SK-N-SH treated with all-trans-retinoic acid at 6 μM for 48 hours (cell line): ENCODE results near the gene IFI27.

Experiments used
- ATAC-seq: fragments of 200-7000 bp; cut with Tn5 transposase; 3 replicates; pipeline ENCODE4 v1.9.1; 2020; ENCODE audit warnings: mild to moderate bottlenecking, moderate library complexity
- BACH2 ChIP-seq: fragments of 250-450 bp; sonication (Bioruptor Pico); IDR thresholded peaks from 2 replicates; pipeline ENCODE4 v1.9.0; 2021; ENCODE audit warnings: mild to moderate bottlenecking, borderline replicate concordance
- CREB5 ChIP-seq: fragments of 250-450 bp; sonication (Bioruptor Pico); IDR thresholded peaks from 2 replicates; pipeline ENCODE4 v1.5.1; 2020; ENCODE audit warnings: low read depth, mild to moderate bottlenecking, moderate library complexity
- CSDC2 ChIP-seq: fragments of 250-450 bp; sonication (Bioruptor Pico); IDR thresholded peaks from 2 replicates; pipeline ENCODE4 v1.5.0; 2020; ENCODE audit warnings: mild to moderate bottlenecking, moderate library complexity
- CSRNP3 ChIP-seq: fragments of 250-450 bp; sonication (Bioruptor Pico); IDR thresholded peaks from 2 replicates; pipeline ENCODE4 v1.5.1; 2021; ENCODE audit warnings: mild to moderate bottlenecking, moderate library complexity
- ESRRG ChIP-seq: fragments of 250-450 bp; sonication (Bioruptor Pico); IDR thresholded peaks from 2 replicates; pipeline ENCODE4 v1.6.1; 2021; ENCODE audit warnings: mild to moderate bottlenecking
- GLIS3 ChIP-seq: fragments of 250-450 bp; sonication (Bioruptor Pico); IDR thresholded peaks from 2 replicates; pipeline ENCODE4 v1.5.0; 2020; ENCODE audit warnings: mild to moderate bottlenecking, moderate library complexity
- ISL1 ChIP-seq: fragments of 250-450 bp; sonication (Bioruptor Pico); IDR thresholded peaks from 2 replicates; pipeline ENCODE4 v2.1.2; 2022; ENCODE audit warnings: mild to moderate bottlenecking, moderate library complexity
- OSR1 ChIP-seq: fragments of 250-450 bp; sonication (Bioruptor Pico); IDR thresholded peaks from 2 replicates; pipeline ENCODE4 v1.8.0; 2022; ENCODE audit warnings: moderate library complexity, mild to moderate bottlenecking, inconsistent platforms
- RARB ChIP-seq: fragments of 250-450 bp; sonication (Bioruptor Pico); IDR thresholded peaks from 2 replicates; pipeline ENCODE4 v1.8.0; 2021; ENCODE audit warnings: mild to moderate bottlenecking, moderate library complexity
- SNAI2 ChIP-seq: fragments of 250-450 bp; sonication (Bioruptor Pico); IDR thresholded peaks from 2 replicates; pipeline ENCODE4 v1.5.0; 2020; ENCODE audit warnings: mild to moderate bottlenecking, moderate library complexity
- TCF4 ChIP-seq: fragments of 250-450 bp; sonication (Bioruptor Pico); IDR thresholded peaks from 2 replicates; pipeline ENCODE4 v1.8.0; 2021; ENCODE audit warnings: mild to moderate bottlenecking, moderate library complexity, borderline replicate concordance
- TOX ChIP-seq: fragments of 250-450 bp; sonication (Bioruptor Pico); IDR thresholded peaks from 2 replicates; pipeline ENCODE4 v1.8.0; 2021; ENCODE audit warnings: mild to moderate bottlenecking, moderate library complexity, borderline replicate concordance
- ZC3H10 ChIP-seq: fragments of 250-450 bp; sonication (Bioruptor Pico); IDR thresholded peaks from 2 replicates; pipeline ENCODE4 v1.5.1; 2021; ENCODE audit warnings: mild to moderate bottlenecking, moderate library complexity
- ZFP3 ChIP-seq: fragments of 250-450 bp; sonication (Bioruptor Pico); IDR thresholded peaks from 2 replicates; pipeline ENCODE4 v1.5.0; 2020; ENCODE audit warnings: mild to moderate bottlenecking, moderate library complexity
- ZFP30 ChIP-seq: fragments of 450-650 bp; formaldehyde crosslinking; IDR thresholded peaks from 2 replicates; pipeline ENCODE4 v1.5.0; 2022; ENCODE audit warnings: mild to moderate bottlenecking, moderate library complexity
- ZNF565 ChIP-seq: fragments of 450-650 bp; formaldehyde crosslinking; conservative IDR thresholded peaks from 2 replicates; pipeline ENCODE4 v1.5.0; 2020; ENCODE audit warnings: low read depth, mild to moderate bottlenecking, moderate library complexity
- ZNF70 ChIP-seq: fragments of 450-650 bp; formaldehyde crosslinking; IDR thresholded peaks from 2 replicates; pipeline ENCODE4 v1.5.0; 2020; ENCODE audit warnings: mild to moderate bottlenecking, moderate library complexity
- ZNF8 ChIP-seq: fragments of 450-650 bp; formaldehyde crosslinking; IDR thresholded peaks from 2 replicates; pipeline ENCODE4 v1.5.0; 2020; ENCODE audit warnings: mild to moderate bottlenecking, moderate library complexity
- TF ChIP-seq, protein P1 (sequence below): fragments of 250-450 bp; sonication (Bioruptor Pico); IDR thresholded peaks from 2 replicates; pipeline ENCODE4 v1.8.0; 2021; ENCODE audit warnings: low read depth, mild to moderate bottlenecking, moderate library complexity, borderline replicate concordance
- TF ChIP-seq, protein P2 (sequence below): fragments of 250-450 bp; sonication (Bioruptor Pico); IDR thresholded peaks from 2 replicates; pipeline ENCODE4 v1.5.0; 2020; ENCODE audit warnings: mild to moderate bottlenecking, moderate library complexity
- TF ChIP-seq, protein P3 (sequence below): fragments of 250-450 bp; sonication (Bioruptor Pico); IDR thresholded peaks from 2 replicates; pipeline ENCODE4 v1.8.0; 2020; ENCODE audit warnings: mild to moderate bottlenecking, moderate library complexity, borderline replicate concordance

The IFI27 gene

DNA sequence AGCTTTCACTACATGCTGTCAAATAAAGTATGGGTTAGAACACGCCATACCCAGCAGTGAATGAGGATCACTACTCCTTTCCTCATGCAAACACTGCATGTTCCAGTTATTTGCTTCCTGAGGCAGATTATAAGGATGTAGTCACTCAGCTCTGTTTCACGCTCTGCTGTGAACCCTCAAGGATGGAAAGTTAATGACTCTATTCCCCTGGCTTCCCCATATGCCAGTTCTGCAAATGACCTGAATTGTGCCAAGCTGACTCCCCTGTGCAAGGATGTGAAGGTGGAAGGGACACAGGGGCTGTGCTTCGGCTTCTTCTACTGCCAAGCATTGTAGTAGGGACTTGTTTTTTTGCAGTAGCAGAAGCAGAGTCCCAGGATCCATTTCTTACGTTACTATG lies 22.6 kb upstream of the IFI27 start:
- no peak for TF ChIP-seq ZC3H10
- TF ChIP-seq ZNF565 (CRISPR knock-in tag) = no peak
- no peak for ATAC-seq

- ATAC-seq = peak; percentile 42; the same call in 2 of the 3 replicates
- TF ChIP-seq TCF4 (no peak), ZFP30 (CRISPR knock-in tag) (no peak), GLIS3 (no peak), ZNF8 (CRISPR knock-in tag) (no peak), TOX (no peak), BACH2 (no peak), SNAI2 (no peak), ISL1 (no peak), ZC3H10 (no peak), ZFP3 (CRISPR knock-in tag) (no peak), CREB5 (CRISPR knock-in tag) (no peak), CSDC2 (no peak), RARB (no peak), ZNF565 (CRISPR knock-in tag) (no peak)
- TF ChIP-seq, protein P1, sequence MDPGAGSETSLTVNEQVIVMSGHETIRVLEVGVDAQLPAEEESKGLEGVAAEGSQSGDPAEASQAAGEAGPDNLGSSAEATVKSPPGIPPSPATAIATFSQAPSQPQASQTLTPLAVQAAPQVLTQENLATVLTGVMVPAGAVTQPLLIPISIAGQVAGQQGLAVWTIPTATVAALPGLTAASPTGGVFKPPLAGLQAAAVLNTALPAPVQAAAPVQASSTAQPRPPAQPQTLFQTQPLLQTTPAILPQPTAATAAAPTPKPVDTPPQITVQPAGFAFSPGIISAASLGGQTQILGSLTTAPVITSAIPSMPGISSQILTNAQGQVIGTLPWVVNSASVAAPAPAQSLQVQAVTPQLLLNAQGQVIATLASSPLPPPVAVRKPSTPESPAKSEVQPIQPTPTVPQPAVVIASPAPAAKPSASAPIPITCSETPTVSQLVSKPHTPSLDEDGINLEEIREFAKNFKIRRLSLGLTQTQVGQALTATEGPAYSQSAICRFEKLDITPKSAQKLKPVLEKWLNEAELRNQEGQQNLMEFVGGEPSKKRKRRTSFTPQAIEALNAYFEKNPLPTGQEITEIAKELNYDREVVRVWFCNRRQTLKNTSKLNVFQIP (CRISPR knock-in tag) = no peak
- TF ChIP-seq, protein P2, sequence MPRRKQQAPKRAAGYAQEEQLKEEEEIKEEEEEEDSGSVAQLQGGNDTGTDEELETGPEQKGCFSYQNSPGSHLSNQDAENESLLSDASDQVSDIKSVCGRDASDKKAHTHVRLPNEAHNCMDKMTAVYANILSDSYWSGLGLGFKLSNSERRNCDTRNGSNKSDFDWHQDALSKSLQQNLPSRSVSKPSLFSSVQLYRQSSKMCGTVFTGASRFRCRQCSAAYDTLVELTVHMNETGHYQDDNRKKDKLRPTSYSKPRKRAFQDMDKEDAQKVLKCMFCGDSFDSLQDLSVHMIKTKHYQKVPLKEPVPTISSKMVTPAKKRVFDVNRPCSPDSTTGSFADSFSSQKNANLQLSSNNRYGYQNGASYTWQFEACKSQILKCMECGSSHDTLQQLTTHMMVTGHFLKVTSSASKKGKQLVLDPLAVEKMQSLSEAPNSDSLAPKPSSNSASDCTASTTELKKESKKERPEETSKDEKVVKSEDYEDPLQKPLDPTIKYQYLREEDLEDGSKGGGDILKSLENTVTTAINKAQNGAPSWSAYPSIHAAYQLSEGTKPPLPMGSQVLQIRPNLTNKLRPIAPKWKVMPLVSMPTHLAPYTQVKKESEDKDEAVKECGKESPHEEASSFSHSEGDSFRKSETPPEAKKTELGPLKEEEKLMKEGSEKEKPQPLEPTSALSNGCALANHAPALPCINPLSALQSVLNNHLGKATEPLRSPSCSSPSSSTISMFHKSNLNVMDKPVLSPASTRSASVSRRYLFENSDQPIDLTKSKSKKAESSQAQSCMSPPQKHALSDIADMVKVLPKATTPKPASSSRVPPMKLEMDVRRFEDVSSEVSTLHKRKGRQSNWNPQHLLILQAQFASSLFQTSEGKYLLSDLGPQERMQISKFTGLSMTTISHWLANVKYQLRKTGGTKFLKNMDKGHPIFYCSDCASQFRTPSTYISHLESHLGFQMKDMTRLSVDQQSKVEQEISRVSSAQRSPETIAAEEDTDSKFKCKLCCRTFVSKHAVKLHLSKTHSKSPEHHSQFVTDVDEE = no peak
- TF ChIP-seq, protein P3, sequence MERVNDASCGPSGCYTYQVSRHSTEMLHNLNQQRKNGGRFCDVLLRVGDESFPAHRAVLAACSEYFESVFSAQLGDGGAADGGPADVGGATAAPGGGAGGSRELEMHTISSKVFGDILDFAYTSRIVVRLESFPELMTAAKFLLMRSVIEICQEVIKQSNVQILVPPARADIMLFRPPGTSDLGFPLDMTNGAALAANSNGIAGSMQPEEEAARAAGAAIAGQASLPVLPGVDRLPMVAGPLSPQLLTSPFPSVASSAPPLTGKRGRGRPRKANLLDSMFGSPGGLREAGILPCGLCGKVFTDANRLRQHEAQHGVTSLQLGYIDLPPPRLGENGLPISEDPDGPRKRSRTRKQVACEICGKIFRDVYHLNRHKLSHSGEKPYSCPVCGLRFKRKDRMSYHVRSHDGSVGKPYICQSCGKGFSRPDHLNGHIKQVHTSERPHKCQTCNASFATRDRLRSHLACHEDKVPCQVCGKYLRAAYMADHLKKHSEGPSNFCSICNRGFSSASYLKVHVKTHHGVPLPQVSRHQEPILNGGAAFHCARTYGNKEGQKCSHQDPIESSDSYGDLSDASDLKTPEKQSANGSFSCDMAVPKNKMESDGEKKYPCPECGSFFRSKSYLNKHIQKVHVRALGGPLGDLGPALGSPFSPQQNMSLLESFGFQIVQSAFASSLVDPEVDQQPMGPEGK = no peak
Observed at GRCh38 chr14:94088516-94088915, 22.0 kb upstream of the IFI27 start.

DNA sequence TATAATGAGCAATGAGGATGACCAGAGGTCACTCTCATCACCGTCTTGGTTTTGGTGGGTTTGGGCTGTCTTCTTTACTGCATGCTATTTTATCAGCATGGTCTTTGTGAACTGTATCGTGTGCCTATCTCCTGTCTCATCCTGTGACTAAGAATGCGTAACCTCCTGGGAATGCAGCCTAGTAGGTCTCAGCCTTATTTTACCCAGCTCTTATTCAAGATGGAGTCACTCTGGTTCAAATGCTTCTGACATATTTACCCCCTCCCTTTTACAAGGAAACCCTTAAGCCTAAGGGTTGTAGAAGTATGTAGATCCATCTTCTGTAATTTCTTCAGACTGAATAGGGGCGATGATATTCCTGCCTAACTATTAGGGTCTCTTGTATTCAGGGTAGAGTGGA lies 21.1 kb upstream of the IFI27 start:
- TF ChIP-seq RARB (no peak), CSRNP3 (CRISPR knock-in tag) (no peak), ZNF565 (CRISPR knock-in tag) (no peak), ZNF8 (CRISPR knock-in tag) (no peak), TCF4 (no peak), GLIS3 (no peak), SNAI2 (no peak), ZNF70 (no peak), ZFP3 (CRISPR knock-in tag) (no peak), ESRRG (no peak), CSDC2 (no peak), BACH2 (no peak), CREB5 (CRISPR knock-in tag) (no peak), OSR1 (no peak), ZC3H10 (no peak)
- TF ChIP-seq, protein P2 = no peak
- TF ChIP-seq, protein P1 (CRISPR knock-in tag) = no peak

More for the DNA sequence above, 21.1 kb upstream of the IFI27 start:
- no peak for ATAC-seq
